Ammon's horn (tissue), 1 donor: Measurements from ENCODE around the gene ETV6.
"Not testable (repeated sequence)": the region's sequence is repeated elsewhere in the genome, so short reads cannot be mapped to it uniquely, and the experiment has no call there.

Experiments
- DNase-seq: peaks from one replicate; pipeline ENCODE4 v3.0.0-alpha.2; 2016; ENCODE audit warnings: low spot score

The ETV6 gene

GRCh38 chr12:11884706-11885105, 235.2 kb downstream of the ETV6 start:
- no peak for DNase-seq

DNA sequence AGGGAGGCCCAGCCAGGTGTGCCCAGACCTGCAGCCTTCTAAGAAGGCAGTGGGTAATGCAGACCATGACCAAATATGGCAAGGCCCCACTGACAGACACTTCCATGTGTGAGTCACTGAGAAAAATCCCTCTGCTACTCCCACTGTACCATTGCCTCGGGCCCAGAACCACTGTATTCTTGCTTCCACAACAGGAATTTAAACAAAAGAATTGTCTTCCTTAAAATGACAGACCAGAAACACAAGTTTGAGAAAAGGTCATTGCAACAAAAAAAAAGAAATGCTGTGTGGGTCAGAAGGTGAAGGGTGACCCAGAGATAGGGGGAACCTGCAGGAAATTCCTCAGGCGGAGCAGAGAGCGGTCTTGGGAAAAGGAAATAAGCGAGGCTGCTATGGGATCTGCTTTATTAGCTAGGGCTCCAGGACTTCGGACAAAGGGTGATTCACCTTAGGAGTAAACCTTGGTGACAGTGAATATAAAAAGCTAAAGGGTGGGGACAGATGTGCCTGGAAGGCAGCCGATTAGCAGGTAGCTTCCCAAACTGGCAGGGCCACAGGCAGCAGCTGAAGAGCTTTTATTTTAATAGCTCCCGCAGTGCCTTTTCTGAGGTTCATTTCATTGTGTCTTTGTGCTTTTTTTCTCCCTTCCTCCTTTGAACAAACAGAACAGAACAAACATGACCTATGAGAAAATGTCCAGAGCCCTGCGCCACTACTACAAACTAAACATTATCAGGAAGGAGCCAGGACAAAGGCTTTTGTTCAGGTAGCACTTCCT, 236.0 kb downstream of the ETV6 start:
- no peak for DNase-seq

DNA sequence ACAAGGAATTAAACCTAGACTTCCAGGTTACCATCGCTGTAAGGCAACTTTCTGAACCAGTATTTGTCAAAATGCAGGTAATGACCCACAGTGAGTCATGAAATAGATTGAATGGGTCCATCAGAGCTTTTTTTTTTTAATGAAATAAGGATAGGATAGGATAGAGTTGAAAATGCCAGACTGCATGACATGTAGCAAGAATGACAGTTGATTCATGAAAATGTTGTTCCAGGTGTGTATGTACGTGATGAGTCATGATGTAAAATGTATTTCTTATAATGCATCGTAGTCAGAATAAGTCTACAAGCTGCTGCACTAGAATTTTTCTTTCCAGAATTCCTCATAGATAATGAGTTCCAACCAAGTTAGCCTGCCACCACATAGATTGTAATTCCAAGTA, 236.9 kb downstream of the ETV6 start:
- DNase-seq, result no peak

DNA sequence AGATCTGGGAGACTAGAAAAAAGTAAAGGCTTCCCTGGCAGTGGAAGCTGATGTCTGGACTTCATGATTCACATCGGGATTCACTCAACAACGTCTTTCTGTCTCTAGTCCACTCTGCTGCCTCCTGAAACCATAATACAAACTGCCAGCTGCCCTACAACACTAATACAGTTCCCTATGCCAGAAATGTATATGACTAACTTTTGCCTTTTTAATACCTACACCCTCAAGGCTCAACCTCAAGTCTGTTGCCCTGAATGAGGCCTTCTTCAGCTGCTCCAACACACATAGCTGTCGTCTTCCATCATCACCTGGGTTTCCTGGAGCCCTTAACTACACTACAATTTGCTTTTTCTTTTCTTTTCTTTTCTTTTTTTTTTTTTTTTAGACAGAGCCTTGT, 238.6 kb downstream of the ETV6 start:
- DNase-seq, result no peak

DNA sequence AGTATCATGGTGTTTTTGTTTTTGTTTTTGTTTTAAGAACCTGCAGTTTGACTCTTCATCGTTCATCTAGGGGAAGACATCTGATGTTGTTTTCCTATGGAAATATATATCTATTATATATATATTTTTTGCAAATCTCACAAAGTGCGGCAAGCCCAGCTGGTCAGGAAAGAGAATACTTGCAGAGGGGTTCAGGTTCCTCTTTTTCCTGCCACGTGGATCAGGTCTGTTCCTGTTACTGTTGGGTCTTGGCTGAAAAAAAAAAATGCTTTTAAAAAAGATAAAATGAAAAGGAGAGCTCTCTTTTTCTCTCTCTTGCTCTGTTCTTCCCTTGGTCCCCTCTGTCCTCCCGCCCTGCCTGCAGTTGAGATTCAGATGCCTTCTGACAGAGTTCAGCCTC, 241.9 kb downstream of the ETV6 start:
- DNase-seq, result no peak

DNA sequence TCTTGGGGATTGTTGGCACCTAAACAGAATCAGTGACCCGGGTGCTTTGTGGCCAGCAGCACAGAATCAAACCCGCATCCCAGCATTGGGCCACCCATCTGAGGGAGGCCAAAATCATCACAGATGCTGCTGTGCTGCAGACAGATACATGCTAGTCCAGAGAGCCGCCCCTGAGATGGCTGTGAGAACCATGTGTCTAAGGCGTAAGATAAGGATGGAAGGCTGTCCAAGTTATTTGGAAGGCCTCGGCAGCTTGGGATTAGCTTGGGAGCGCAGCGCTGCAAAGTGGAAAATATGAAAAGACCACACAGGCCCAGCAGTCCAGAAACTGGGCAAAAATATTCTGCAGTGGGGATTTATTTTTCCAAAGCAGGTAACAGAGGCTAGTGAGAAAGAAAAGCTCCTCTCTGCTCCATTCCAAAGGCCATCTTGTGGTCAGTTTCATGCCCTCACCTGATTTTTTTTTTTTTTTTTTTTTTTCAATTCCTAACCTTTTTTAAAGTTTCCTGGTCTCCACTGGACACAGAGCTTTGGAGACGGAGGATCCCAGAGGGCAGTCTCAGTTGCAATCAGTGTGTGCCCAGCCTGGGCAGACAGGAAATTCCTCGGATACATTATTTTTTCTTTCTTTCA, 242.4 kb downstream of the ETV6 start:
- DNase-seq, result no peak

- no peak for DNase-seq
These were observed 244.5 kb downstream of the ETV6 start for GRCh38 chr12:11893998-11894397.

DNA sequence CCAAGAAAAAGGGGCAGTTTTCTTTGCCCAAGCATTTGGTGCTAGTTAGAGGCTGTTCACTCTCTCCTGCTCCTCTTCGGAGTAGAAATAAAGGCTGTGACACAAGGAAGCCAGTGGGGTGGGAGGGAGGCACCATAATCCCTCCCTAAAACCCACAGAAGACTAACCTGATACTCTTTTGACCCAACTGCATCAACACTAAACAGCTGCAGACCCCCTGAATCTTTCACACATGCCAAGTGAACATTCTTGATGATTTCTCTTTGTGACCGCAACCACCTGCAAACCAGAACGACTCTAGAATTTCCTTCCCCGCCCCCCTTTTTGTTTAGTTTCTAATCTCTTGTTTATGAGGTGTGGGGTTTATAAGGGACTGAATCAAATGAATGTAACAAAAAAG, 245.4 kb downstream of the ETV6 start:
- DNase-seq, result no peak

DNA sequence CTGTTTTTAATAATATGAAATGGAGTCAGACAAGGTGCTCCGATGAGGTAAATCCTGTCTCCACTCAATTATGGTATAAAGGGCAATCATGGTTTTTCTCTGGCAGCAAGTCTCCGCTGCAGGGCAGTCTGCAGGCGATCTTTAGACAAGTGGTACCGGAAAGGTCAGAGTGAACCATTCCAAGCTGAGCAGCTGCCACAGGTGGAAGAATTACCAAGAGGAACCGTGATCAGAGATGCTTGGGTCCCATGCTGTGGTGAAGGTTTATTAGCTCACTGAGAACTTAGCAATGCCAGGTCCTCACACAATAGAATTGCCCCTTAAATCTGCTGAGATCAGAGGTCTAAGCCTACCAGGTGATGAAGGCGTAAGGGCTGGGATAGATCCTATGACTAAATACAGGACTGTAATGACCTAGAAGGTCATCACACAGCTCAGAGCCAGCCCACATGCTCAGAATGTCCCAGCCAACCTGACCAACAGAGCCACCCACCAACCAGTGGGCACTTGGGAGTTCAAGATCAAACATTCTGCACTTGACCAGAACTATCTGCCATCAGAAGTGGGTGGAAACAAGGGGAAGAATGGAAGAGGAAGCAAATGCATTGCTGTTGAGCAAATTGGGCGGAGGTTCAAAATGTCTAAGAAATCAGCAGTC, 246.1 kb downstream of the ETV6 start:
- DNase-seq, result no peak

GRCh38 chr12:11896417-11896929, 247.0 kb downstream of the ETV6 start:
- no peak for DNase-seq

DNA sequence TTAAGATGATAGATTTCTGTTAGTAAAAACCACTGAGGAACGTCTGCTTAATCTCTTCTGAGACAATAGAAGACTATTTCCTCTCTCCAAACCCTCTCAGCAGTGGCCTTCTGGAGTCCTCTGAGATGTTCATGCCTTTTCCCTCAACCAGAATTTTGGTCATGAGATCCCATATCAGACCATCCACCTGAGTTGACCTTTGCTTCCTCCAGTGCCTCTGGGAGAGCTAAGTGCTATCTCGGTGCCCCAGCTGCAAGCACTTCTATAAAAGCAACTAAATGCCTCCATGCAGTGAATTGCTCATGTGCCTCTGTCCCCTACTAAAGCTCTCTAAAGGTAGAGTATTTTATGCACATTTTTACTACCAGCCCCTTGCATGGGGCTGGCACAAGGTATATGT, 248.4 kb downstream of the ETV6 start:
- no peak for DNase-seq

DNA sequence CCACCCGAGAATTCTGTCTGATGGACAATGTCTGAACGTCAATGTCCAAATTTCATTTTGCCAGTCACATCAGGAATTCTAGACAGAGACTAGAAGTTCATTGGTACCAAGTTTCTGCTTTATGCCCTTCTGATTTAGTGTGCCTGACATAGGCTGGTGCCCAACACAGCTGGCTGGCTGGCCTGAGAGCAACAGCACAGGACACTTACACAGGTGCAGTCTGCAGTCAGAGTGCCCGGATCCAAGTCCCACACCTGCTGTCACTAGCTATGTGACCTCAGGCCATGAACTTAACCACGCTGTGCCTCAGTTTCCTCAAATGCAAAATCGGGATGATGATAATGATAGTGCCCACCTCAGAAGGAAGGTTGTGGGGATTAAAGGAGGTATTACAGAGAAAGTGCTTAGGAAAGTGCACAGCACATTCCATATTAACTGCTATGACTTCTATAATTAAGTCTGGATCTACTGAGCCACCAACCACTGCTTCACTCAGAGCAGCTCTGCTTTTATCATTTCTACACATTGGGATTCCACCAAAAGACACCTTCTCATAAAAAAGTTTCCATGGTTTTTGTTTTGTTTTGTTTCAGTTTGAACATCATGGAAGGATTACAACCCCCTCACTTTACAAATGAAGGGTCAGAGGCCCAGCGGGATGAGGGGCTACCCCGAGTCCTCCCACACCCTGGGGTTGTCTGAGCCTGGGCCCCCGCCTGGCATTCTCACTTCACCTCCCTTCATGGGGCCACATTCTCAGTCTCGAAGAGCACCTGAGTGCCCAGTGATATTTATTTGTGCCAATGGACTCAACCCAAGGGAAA, 252.4 kb downstream of the ETV6 start:
- no peak for DNase-seq

DNA sequence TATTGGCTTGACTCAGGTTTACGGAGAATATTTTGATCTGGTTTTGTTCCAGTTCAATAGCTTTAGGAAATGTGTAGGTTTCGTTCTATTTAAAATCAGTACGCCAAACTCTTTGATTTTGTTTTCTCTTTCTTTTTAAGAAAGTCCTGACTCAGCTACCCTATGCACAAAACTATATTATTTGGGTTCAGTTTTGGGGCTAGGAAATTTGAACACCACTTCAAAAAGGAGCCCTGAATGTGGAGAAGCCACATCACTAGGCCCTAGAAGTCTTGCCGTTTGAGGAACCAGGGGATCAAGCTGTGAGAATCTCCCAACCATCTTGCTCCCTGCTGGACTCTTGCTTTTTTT, 253.0 kb downstream of the ETV6 start:
- no peak for DNase-seq

- no peak for DNase-seq
These were observed 254.7 kb downstream of the ETV6 start for GRCh38 chr12:11904124-11904523.

GRCh38 chr12:11905534-11905933, 256.1 kb downstream of the ETV6 start:
- no peak for DNase-seq

DNA sequence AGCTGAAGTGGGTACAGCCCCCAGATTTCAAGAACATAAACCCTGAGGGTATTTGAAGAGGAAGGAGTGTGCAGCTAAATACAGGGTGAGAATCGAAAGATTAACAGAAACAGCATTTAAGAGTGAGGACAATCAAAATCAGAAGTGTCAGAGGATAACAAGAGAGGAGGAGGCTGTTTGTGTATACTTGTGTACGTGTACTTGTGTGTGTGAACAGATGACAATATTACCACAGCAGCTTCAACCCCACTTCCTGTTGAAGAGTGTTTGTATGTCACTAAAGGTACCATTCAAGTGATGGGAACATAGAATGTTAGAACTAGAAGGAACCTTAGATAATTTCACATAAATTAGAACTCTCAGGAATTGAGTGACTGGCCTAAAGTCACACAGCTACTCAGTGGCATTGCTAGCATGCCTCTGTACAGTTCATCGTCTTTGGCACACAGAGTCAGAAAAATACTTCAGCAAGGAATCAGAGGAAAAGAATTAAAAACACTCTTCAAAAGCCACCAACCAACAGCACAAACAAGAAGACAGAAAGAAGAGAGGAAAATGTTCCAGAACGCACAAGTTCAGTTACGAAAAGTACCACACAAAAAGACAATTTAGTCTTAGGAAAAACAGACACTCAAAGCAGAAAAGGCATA, 256.9 kb downstream of the ETV6 start:
- DNase-seq, result no peak

DNA sequence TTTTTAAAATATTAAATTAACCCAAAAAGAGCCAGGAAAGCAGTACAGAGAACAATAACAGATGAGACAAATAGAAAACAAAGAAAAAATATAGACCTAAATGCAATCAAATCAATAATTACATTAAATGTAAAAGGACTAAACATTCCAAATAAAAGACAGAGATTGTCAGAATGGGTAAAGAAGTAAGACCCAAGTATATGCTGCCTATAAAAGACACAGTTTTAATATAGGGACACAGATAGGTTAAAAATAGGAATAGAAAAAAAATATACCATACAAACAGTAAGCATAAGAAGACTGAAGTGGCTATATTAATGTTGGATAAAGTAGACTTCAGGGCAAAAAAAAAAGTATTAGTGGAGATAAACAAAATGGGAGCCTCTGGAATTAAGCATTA, 258.2 kb downstream of the ETV6 start:
- DNase-seq, result no peak

GRCh38 chr12:11909406-11909805, 259.9 kb downstream of the ETV6 start:
- not testable (repeated sequence) for DNase-seq

- DNase-seq, result no peak
These were observed 266.6 kb downstream of the ETV6 start for GRCh38 chr12:11916113-11916512.

- DNase-seq, result no peak
These were observed 267.3 kb downstream of the ETV6 start for GRCh38 chr12:11916771-11917170.

GRCh38 chr12:11917501-11917900, 268.0 kb downstream of the ETV6 start:
- no peak for DNase-seq

DNA sequence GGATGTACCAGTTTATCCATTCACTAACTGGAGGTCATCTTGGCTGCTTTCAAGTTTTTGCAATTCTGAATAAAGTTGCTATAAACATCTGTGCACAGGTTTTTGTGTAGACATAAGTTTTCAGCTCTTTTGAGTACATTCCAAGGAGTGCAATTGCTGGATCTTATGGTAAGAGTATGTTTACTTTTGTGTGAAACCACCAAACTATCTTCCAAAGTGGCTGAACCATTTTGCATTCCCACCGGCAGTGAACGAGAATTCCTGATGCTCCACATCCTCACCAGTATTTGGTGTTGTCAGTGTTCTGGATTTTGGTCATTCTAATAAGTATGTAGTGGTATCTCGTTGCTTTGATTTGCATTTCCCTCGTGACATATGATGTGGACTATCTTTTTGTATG, 270.8 kb downstream of the ETV6 start:
- no peak for DNase-seq
